Testis (tissue), 2 donors: ENCODE results near the gene HECW1.

ENCODE experiments used
- CTCF ChIP-seq, 3 experiments: fragments of 450-650 bp in 2 of 3; fragments of 200-600 bp in 1 of 3; sonication (generic) in 1 of 3; IDR thresholded peaks; one replicate each; pipeline ENCODE4 v1.5.1; 2016 to 2019; ENCODE audit warnings: antibody characterized with exemption in 3 of 3, mild to moderate bottlenecking in 2 of 3, moderate library complexity in 1 of 3
- POLR2A ChIP-seq: fragments of 450-650 bp; IDR thresholded peaks from one replicate; pipeline ENCODE4 v1.6.1; 2017; ENCODE audit warnings: antibody characterized with exemption, mild to moderate bottlenecking, moderate library complexity

DNA sequence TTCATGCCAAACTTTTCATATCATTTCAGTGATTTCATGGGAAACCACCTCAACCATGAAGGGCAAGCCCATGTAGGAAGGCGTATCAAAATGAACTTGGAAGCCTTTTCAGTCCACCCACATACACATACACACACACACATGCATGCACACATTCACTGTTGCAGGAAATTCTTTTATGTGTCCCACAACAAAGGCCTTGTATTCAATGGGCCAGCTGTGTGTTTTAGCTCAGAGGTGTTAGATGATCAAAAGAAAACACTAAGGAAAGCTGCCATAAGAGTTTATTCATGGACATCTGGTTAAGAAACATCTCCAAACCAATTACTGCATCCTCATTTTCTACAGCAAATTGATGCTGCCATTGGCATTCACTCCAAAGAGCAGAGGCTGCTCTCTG lies 396.0 kb downstream of the HECW1 start:
- TF ChIP-seq POLR2A: no peak
- no peak for TF ChIP-seq CTCF (IDR thresholded peaks at IDR 0.05)
